HFFc6 (cell line): Measurements from ENCODE around the gene SLC6A3. TPM values are rescaled to one million over a fixed set of nuclear protein-coding genes. Genes with fewer than 3 reads are reported as not detected.

ENCODE experiments used
- DNase-seq: peaks from one replicate; pipeline ENCODE4 v3.0.0-alpha.2; 2018
- H3K27ac Mint-ChIP-seq: 2 replicates; pipeline ENCODE4 v1.8.0; 2020; ENCODE audit warnings: mild to moderate bottlenecking, mixed read lengths
- H3K27me3 Mint-ChIP-seq: 2 replicates; pipeline ENCODE4 v1.8.0; 2021; ENCODE audit warnings: mild to moderate bottlenecking, moderate library complexity, mixed read lengths; ENCODE audit not compliant: insufficient read depth
- H3K36me3 Mint-ChIP-seq: 2 replicates; pipeline ENCODE4 v1.8.0; 2021; ENCODE audit warnings: low read depth, mixed read lengths
- H3K4me1 Mint-ChIP-seq: 2 replicates; pipeline ENCODE4 v1.8.0; 2020; ENCODE audit warnings: low read depth, mixed read lengths
- H3K4me3 Mint-ChIP-seq: 2 replicates; pipeline ENCODE4 v1.8.0; 2020; ENCODE audit warnings: mild to moderate bottlenecking, moderate library complexity, mixed read lengths
- H3K9me3 Mint-ChIP-seq: 2 replicates; pipeline ENCODE4 v1.8.0; 2020; ENCODE audit warnings: mild to moderate bottlenecking, mixed read lengths
- total RNA-seq, 6 experiments: library from RNA; stranded (reverse); fragmentation: NEBNext Ultra II Directional; extraction: Animal tissue kit (Norgen Biotek cat#: 25700); gene quantifications; 2 replicates in 1 of 6; 3 replicates in 5 of 6; pipeline ENCODE4 v1.2.3, GENCODE V29; 2021
- TF ChIP-seq, protein P1 (sequence below): fragments of 200-600 bp; sonication (generic); IDR thresholded peaks from 2 replicates; pipeline ENCODE4 v1.5.0; 2021; ENCODE audit warnings: antibody characterized with exemption, mild to moderate bottlenecking

Gene SLC6A3
- total RNA-seq, 6 experiments from 2014 or later: not detected

DNA sequence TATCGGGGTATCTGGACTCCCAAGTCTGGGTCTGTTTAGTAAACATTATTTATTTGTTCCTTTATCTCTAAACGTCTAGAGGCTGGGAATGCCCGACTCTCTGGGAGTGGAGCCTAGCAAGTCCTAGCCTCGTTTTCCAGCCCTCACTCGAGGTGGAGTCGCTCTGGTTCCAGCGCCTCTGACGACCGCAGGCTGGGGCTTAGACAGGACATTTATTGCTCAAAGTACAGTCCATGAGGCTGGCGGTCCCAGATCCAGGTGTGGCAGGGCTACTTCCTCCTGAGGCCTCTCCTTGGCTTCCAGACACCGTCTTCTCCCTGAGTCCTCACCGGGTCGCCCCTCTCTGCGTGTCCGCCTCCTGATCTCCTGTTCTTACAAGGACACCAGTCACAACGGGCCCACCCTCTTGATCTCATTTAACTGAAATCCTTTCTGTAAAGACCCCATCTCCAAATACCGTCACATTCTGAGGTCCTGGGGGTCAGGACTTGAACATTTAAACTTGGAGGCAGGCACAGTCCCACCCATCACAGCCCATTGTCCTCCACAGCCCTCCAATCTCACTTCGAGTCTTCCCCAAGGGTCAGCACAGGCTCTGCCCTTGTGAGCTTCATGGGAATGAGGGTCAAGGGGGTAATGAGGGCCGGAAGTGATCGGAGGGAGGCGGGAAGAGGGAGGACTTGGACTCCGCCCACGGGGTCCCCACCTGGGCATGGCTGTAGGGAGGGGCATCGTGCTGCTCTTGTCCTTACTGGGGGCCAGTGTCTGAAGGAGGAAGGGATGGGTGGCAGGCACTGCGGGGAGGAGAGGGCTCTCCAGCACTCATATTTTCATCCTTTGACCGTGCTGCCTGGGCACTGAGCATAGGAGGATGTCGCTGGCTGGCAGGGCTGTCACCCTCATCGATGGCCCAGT lies 88.1 kb downstream of the SLC6A3 start:
- Mint-ChIP-seq H3K27me3 (peaks cover 66% of the 10 kb centered on the region), H3K9me3 (no peaks in the 10 kb centered on the region), H3K4me3 (no peak overlapping the region), H3K27ac (no peak overlapping the region), H3K4me1 (no peaks in the 10 kb centered on the region), H3K36me3 (no peaks in the 10 kb centered on the region)
- no peak for DNase-seq
- TF ChIP-seq, protein P1, sequence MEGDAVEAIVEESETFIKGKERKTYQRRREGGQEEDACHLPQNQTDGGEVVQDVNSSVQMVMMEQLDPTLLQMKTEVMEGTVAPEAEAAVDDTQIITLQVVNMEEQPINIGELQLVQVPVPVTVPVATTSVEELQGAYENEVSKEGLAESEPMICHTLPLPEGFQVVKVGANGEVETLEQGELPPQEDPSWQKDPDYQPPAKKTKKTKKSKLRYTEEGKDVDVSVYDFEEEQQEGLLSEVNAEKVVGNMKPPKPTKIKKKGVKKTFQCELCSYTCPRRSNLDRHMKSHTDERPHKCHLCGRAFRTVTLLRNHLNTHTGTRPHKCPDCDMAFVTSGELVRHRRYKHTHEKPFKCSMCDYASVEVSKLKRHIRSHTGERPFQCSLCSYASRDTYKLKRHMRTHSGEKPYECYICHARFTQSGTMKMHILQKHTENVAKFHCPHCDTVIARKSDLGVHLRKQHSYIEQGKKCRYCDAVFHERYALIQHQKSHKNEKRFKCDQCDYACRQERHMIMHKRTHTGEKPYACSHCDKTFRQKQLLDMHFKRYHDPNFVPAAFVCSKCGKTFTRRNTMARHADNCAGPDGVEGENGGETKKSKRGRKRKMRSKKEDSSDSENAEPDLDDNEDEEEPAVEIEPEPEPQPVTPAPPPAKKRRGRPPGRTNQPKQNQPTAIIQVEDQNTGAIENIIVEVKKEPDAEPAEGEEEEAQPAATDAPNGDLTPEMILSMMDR: no peak

DNA sequence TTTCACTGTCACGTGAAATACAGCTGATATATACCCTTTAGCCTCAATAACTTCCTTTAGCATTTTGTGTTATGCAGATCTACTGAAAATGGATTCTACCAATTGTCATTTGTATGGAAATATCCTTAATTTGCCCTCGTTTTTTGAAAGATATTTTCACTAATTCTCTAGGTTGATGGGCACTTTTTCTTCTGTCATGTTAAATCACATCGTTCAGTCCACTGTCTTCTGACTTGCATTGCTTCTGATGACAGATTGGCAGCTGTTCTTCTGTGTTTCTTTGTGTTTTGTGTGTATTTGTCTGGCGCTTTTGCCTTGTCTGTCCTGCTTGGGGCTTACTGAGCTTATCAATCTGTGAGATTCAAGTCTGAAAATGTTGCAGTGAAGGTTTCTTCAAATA lies 90.7 kb downstream of the SLC6A3 start:
- H3K4me3 Mint-ChIP-seq: no peak overlapping the region
- H3K36me3 Mint-ChIP-seq: no peaks in the 10 kb centered on the region
- no peak overlapping the region for H3K27ac Mint-ChIP-seq
- H3K4me1 Mint-ChIP-seq: no peaks in the 10 kb centered on the region
- TF ChIP-seq, protein P1: no peak
- peaks cover 48% of the 10 kb centered on the region for H3K27me3 Mint-ChIP-seq
- H3K9me3 Mint-ChIP-seq: no peaks in the 10 kb centered on the region
- DNase-seq: no peak

DNA sequence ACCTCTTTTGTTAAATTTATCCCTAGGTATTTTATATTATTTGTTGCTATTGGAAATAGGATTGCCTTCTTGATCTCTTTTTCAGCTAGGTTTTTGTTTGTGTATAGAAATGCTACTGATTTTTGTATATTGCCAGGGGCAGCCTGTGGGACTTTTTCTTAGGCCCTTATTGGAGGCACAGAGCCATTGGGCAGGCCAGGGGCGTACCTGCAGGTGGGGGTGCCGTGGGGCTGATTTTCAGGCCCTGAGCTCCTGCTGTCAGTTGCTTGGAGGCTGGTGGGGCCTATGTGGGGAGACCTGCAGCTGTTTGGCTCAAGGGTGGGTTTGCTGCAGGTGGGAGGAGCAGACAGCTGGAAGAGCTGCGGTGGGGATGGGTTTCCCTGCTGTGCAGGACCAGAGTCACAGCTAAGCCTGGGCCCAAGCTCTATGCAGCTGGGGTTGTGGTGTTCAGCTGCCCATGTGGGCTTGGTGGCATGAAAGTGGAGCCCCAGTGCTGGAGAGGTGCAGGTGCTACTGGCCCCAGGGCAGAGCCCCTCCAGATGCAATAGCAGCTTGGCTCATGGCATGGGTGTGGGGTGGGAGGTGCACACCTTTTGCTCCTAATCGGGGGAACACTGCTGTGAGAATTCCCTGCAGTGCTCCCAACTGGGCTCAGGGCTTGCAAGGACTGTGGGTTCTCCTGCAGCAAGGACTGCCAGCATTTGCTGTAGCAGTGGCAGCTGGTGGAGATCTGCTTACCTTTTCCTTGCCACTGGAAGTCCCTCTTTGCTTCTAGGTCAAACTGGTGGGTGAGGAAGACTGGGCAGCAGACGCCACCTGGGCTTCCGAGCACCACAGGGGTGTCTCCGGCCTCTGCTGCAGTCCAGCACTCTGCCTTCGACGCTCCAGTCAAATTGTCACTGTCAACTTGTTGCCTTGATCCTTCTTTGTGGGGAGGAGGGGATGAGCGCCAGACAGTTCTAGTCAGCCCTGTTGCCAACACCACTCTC lies 92.7 kb downstream of the SLC6A3 start:
- H3K36me3 Mint-ChIP-seq: no peaks in the 10 kb centered on the region
- no peak overlapping the region for H3K27ac Mint-ChIP-seq
- no peak overlapping the region for H3K4me3 Mint-ChIP-seq
- TF ChIP-seq, protein P1: no peak
- H3K9me3 Mint-ChIP-seq: no peaks in the 10 kb centered on the region
- DNase-seq: no peak
- no peaks in the 10 kb centered on the region for H3K4me1 Mint-ChIP-seq
- H3K27me3 Mint-ChIP-seq: peaks cover 34% of the 10 kb centered on the region

DNA sequence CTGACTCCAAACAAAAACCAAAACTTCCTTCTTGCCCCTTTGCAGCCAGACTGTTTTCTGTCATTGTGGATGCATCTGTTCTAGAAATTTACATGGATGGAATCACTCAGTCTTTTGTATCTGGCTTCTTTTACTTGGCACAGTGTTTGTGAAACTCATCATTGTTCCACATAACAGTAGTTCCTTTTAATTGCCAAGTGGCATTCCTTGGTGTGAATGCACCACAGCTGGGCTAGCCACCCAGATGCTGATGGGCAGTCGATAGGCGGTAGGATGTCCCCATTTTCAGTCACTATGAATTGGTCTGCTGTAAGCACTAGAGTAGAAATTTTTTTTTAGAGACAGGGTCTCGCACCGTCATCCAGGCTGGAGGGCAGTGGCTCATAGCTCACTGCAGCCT lies 94.1 kb downstream of the SLC6A3 start:
- H3K27me3 Mint-ChIP-seq: peaks cover 25% of the 10 kb centered on the region
- no peak overlapping the region for H3K4me3 Mint-ChIP-seq
- peaks cover 2% of the 10 kb centered on the region for H3K4me1 Mint-ChIP-seq
- no peaks in the 10 kb centered on the region for H3K36me3 Mint-ChIP-seq
- no peaks in the 10 kb centered on the region for H3K9me3 Mint-ChIP-seq
- DNase-seq: no peak
- no peak overlapping the region for H3K27ac Mint-ChIP-seq
- TF ChIP-seq, protein P1: no peak

DNA sequence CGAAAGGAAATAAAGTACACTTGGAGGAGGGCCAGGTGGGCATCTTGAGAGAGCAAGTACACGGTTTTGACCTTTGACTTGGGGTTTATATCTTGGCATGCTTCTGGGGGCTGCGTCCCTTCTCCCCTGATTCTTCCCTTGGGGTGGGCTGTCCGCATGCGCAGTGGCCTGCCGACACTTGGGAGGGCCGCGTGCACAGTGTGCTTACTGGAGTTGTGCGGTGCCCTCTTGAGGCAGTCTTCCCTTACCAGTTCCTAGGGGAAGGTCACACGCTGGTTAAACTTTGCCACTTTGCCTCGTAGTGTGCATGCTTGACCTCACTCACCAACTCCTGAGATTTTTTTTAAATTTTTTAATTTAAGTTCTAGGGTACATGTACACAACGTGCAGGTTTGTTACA lies 96.0 kb downstream of the SLC6A3 start:
- no peak overlapping the region for H3K27ac Mint-ChIP-seq
- H3K27me3 Mint-ChIP-seq: peaks cover 17% of the 10 kb centered on the region
- TF ChIP-seq, protein P1: no peak
- H3K4me3 Mint-ChIP-seq: no peak overlapping the region
- H3K9me3 Mint-ChIP-seq: no peaks in the 10 kb centered on the region
- peaks cover under 1% of the 10 kb centered on the region; the same call in 1 of the 2 replicates for H3K36me3 Mint-ChIP-seq
- H3K4me1 Mint-ChIP-seq: peaks cover 8% of the 10 kb centered on the region
- no peak for DNase-seq
